HG02943 (cell line): ENCODE measurements around the gene SSU72.

Source experiments
- ATAC-seq: cut with Tn5 transposase; IDR thresholded peaks from one replicate; pipeline ENCODE4 v1.9.1; 2021; ENCODE audit warnings: mild to moderate bottlenecking, low read depth, moderate library complexity; ENCODE audit not compliant: unreplicated experiment

Gene SSU72

GRCh38 chr1:1613509-1614082 lies 38.9 kb upstream of the SSU72 start:
- no peak for ATAC-seq

GRCh38 chr1:1612104-1612400 lies 37.4 kb upstream of the SSU72 start:
- ATAC-seq: no peak

GRCh38 chr1:1610796-1611195 lies 36.1 kb upstream of the SSU72 start:
- no peak for ATAC-seq

- no peak for ATAC-seq
Measured at GRCh38 chr1:1609822-1610485, 35.3 kb upstream of the SSU72 start.

GRCh38 chr1:1606232-1606631 lies 31.6 kb upstream of the SSU72 start:
- ATAC-seq: no peak

GRCh38 chr1:1605724-1606123 lies 31.1 kb upstream of the SSU72 start:
- ATAC-seq: no peak

GRCh38 chr1:1605034-1605591 lies 30.4 kb upstream of the SSU72 start:
- ATAC-seq: no peak

GRCh38 chr1:1604374-1605033 lies 29.8 kb upstream of the SSU72 start:
- no peak for ATAC-seq

GRCh38 chr1:1603671-1604373 lies 29.2 kb upstream of the SSU72 start:
- ATAC-seq: no peak

GRCh38 chr1:1602968-1603506 lies 28.4 kb upstream of the SSU72 start:
- no peak for ATAC-seq

- no peak for ATAC-seq
Measured at GRCh38 chr1:1602304-1602967, 27.8 kb upstream of the SSU72 start.

GRCh38 chr1:1601564-1602303 lies 27.1 kb upstream of the SSU72 start:
- ATAC-seq: no peak

- ATAC-seq: no peak
Measured at GRCh38 chr1:1600861-1601563, 26.3 kb upstream of the SSU72 start.

GRCh38 chr1:1599935-1600860 lies 25.5 kb upstream of the SSU72 start, which contains the start of gene FNDC10:
TSS of gene FNDC10 (minus strand) at chr1:1600135. CDS start at chr1:1600015, 120 bp downstream.
- ATAC-seq: no peak

GRCh38 chr1:1599030-1599934 lies 24.6 kb upstream of the SSU72 start:
- ATAC-seq: no peak

GRCh38 chr1:1598720-1599029 lies 24.0 kb upstream of the SSU72 start:
- no peak for ATAC-seq

GRCh38 chr1:1598051-1598719 lies 23.5 kb upstream of the SSU72 start:
- no peak for ATAC-seq
